Fibroblast of skin of left quadriceps (primary cell): ENCODE measurements around the gene PAMR1.
A peak's percentile ranks its signal among the peaks of the same experiment; 100 is the strongest.
"Not testable (repeated sequence)": the region's sequence is repeated elsewhere in the genome, so short reads cannot be mapped to it uniquely, and the experiment has no call there.

Experiments used
- DNase-seq, 2 experiments: peaks; one replicate each; pipeline ENCODE4 v3.0.0-alpha.2; 2013; ENCODE audit warnings: low read depth in 2 of 2

Gene PAMR1

GRCh38 chr11:35525501-35526175 is at the start of gene PAMR1:
PAMR1 (minus strand) TSS chr11:35525616; CDS start chr11:35525585, 31 bp downstream.
- DNase-seq, result peak in 1 of 2 experiments; percentile 44

- DNase-seq, result no peak
These were observed 46.3 kb upstream of the PAMR1 start for GRCh38 chr11:35571696-35572095.

- DNase-seq, result no peak
These were observed 42.5 kb upstream of the PAMR1 start for GRCh38 chr11:35567737-35568465.

GRCh38 chr11:35566885-35567284 is 41.5 kb upstream of the PAMR1 start:
- DNase-seq, result no peak

- DNase-seq, result no peak
These were observed 40.8 kb upstream of the PAMR1 start for GRCh38 chr11:35566181-35566580.

GRCh38 chr11:35564245-35564595 is 38.8 kb upstream of the PAMR1 start:
- no peak for DNase-seq

- peak; percentile 45 to 51 for DNase-seq
These were observed 38.2 kb upstream of the PAMR1 start for GRCh38 chr11:35563484-35564244.

- DNase-seq, result no peak
These were observed 34.5 kb upstream of the PAMR1 start for GRCh38 chr11:35559949-35560348.

GRCh38 chr11:35558513-35558912 is 33.1 kb upstream of the PAMR1 start:
- DNase-seq, result no peak

GRCh38 chr11:35555488-35555887 is 30.1 kb upstream of the PAMR1 start:
- no peak for DNase-seq

- DNase-seq, result peak; percentile 64
These were observed 29.3 kb upstream of the PAMR1 start for GRCh38 chr11:35554491-35555437.

GRCh38 chr11:35553831-35554230 is 28.4 kb upstream of the PAMR1 start:
- DNase-seq, result peak; percentile 55 to 58

GRCh38 chr11:35553021-35553420 is 27.6 kb upstream of the PAMR1 start:
- no peak for DNase-seq

GRCh38 chr11:35552616-35553015 is 27.2 kb upstream of the PAMR1 start:
- no peak for DNase-seq

- no peak for DNase-seq
These were observed 25.1 kb upstream of the PAMR1 start for GRCh38 chr11:35550374-35551036.

- peak; percentile 89 to 91 for DNase-seq
These were observed 24.4 kb upstream of the PAMR1 start for GRCh38 chr11:35549787-35550186.

- no peak for DNase-seq
These were observed 23.6 kb upstream of the PAMR1 start for GRCh38 chr11:35548925-35549561.

- DNase-seq, result not testable (repeated sequence)
These were observed 22.6 kb upstream of the PAMR1 start for GRCh38 chr11:35547995-35548394.

- no peak for DNase-seq
These were observed 20.9 kb upstream of the PAMR1 start for GRCh38 chr11:35546317-35546716.

GRCh38 chr11:35545391-35546003 is 20.1 kb upstream of the PAMR1 start:
- peak in 1 of 2 experiments; percentile 28 for DNase-seq
